Fibroblast of mammary gland (primary cell): Measurements from ENCODE around the gene TTPAL.

Source experiments
- DNase-seq: peaks from one replicate; pipeline ENCODE4 v3.0.0-alpha.2; 2010; ENCODE audit warnings: low read depth
- H3K4me3 ChIP-seq: 2 replicates; pipeline ENCODE4 v1.5.1; 2011; ENCODE audit warnings: low read depth, mild to moderate bottlenecking, low read length, moderate library complexity; ENCODE audit not compliant: control insufficient read depth
- TF ChIP-seq, protein P1 (sequence below): conservative IDR thresholded peaks from 2 replicates; pipeline ENCODE4 v1.5.1; 2011; ENCODE audit warnings: low read depth, low read length, inconsistent platforms; ENCODE audit not compliant: control insufficient read depth, insufficient read depth

TTPAL gene

DNA sequence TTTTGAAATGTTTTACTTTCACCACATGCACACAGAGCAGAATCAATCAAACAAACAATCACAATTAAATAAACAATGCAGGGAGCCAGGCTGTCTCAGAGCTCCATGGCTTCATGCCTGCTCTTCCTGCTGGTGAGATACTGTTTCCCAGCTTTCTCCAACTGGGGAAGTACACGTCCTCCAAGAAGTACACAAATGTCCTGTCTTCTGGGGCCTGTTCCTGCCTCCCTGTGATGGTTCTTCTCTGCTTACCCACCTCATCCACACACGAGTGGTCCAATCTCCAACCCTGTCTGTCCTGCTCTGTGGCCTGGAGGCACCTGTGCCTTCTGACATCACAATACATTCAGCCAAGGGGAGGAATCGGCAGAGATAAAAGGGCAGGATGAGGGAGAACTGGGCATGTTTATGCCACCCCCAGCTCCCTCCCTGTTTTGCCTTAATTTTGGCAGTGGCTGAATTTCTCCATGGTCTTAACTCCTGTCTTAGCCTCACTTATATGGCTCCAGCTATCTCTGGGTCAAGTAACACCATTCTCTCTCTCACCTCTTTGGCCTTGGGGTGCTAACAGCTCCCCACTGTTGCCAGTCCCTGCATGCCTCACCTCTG lies 25.3 kb upstream of the TTPAL start:
- no peak overlapping the region for H3K4me3 ChIP-seq
- TF ChIP-seq, protein P1, sequence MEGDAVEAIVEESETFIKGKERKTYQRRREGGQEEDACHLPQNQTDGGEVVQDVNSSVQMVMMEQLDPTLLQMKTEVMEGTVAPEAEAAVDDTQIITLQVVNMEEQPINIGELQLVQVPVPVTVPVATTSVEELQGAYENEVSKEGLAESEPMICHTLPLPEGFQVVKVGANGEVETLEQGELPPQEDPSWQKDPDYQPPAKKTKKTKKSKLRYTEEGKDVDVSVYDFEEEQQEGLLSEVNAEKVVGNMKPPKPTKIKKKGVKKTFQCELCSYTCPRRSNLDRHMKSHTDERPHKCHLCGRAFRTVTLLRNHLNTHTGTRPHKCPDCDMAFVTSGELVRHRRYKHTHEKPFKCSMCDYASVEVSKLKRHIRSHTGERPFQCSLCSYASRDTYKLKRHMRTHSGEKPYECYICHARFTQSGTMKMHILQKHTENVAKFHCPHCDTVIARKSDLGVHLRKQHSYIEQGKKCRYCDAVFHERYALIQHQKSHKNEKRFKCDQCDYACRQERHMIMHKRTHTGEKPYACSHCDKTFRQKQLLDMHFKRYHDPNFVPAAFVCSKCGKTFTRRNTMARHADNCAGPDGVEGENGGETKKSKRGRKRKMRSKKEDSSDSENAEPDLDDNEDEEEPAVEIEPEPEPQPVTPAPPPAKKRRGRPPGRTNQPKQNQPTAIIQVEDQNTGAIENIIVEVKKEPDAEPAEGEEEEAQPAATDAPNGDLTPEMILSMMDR = no peak
- no peak for DNase-seq

DNA sequence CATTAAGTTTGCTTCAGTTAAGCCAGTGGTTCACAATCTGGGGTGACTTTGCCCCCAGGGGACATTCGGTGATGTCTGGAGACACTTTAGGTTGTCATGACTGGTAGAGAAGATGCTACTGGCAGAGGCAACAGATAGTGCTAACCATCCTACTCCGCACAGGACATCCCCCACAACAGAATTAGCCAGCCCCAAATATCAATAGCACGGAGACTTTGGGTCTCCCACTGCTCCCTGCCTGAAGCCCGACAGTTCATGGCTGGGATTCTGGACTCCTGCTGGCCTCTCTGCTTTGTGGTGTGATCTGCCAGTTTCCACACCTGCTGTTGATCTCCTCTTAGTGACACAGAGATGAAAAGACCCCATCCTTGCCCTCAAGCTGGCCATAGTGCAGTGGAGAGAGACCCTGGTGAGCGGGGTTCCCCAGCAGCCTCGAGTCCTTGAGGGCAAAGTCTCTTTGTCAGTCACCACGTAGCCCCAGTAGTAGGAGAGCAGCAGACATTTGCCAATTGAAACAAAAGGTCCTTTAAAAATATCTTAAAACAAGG lies 24.7 kb upstream of the TTPAL start:
- no peak overlapping the region for H3K4me3 ChIP-seq
- TF ChIP-seq, protein P1 = no peak

DNA sequence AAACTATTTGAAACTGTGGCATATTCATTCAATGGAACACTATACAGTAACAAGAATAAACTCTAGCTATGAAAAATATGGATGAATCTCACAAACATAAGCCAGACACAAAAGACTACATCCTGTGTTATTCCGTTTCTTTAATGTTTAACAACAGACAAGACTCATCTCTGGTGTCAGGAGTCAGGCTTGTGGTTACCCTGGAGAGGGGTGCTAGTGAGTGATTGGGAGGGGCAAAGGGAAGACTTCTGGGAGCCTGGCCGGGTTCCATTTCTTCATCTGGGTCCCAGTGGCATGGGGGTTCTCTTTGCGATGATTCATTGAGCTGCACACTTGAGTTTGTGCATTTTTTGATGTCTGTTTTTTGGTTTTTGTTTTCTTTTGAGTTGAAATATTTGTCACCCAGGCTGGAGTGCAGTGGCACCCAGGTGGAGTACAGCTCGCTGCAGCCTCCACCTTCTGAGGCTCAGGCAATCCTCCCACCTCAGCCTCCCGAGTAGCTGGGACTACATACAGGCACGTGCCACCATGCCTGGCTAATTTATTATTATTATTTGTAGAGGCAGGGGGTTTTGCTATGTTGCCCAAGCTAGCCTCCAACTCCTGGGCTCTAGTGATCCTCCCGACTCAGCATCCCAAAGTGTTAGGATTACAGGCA lies 21.2 kb upstream of the TTPAL start:
- DNase-seq = peak; percentile 25
- H3K4me3 ChIP-seq = no peak overlapping the region
- TF ChIP-seq, protein P1 = no peak

More for the DNA sequence above, 24.7 kb upstream of the TTPAL start:
- DNase-seq = no peak

DNA sequence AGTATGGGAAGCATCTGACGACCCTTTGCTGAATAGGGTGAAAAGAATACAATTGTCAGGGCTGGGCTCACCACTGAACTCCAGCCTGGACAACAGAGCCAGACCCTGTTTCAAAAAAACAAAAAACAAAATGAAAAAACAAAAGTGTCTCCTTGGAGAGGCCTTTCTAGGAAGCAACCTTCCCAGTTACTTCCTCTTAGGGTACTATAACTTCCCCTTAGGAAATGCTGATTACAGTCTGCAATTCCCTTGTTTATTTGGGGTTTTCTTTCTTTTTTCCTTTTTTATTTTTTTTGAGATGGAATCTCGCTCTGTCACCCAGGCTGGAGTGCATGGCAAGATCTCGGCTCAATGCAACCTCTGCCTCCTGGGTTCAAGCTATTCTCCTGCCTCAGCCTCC lies 20.5 kb upstream of the TTPAL start:
- TF ChIP-seq, protein P1 = no peak
- DNase-seq = no peak
- H3K4me3 ChIP-seq = no peak overlapping the region

DNA sequence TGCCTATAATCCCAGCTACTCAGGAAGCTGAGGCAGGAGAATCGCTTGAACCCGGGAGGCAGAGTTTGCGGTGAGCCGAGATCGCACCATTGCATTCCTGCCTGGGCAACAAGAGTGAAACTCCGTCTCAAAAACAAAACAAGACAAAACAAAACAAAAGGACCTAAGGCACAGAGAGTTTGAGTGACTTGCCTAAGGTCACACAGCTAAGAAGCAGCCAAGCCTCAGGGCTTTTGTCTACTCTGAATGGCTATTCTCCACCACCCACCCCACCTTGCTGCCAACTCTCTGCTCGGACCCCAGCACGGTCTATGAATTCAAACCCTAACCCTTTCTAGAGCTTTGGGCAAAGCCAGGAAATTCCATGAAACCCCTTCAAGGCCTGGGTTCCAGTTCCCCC lies 19.1 kb upstream of the TTPAL start:
- H3K4me3 ChIP-seq = no peak overlapping the region
- TF ChIP-seq, protein P1 = no peak
- DNase-seq = no peak

DNA sequence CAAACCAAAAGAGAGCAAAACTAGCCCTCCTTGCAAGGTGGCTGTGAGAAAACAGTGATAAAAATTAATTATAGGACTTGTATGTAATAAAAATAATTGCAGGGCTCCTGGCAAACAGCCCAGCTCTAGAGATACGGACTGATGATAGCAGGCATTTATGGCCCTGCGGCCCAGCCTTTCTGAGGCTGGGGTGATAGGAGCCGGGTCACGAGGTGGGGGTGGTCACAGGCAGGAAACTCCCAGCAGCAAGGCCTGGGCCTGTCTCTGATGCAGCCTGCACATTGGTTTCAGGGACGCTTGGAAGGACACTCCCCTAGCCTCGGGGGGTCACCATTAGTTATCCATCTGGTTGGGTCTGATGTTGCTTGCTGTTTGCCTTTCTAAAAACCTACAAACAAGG lies 18.7 kb upstream of the TTPAL start:
- TF ChIP-seq, protein P1 = no peak

More for the DNA sequence above, 18.7 kb upstream of the TTPAL start:
- no peak overlapping the region for H3K4me3 ChIP-seq
- no peak for DNase-seq
